ENCODE data around the gene OAS1.
"Not testable (repeated sequence)": the region's sequence is repeated elsewhere in the genome, so short reads cannot be mapped to it uniquely, and the experiment has no call there.

The OAS1 gene

GRCh38 chr12:112908548-112908947, 1.8 kb downstream of the OAS1 start:
- no peak for DNase-seq (ENCODE audit: insufficient read length, low spot score)
- TF ChIP-seq PAX5 (IDR thresholded peaks at IDR 0.05; ENCODE audit: insufficient read depth, low read length, severe bottlenecking) (no peak), POLR2A (IDR thresholded peaks at IDR 0.05; ENCODE audit: low read depth, low read length) (no peak), TAF1 (IDR thresholded peaks at IDR 0.05; ENCODE audit: low read depth, low read length) (no peak), POU2F2 (IDR thresholded peaks at IDR 0.05; ENCODE audit: low read depth, low read length) (no peak), POLR2AphosphoS5 (IDR thresholded peaks at IDR 0.05; ENCODE audit: low read depth, low read length) (no peak), SPI1 (IDR thresholded peaks at IDR 0.05; ENCODE audit: low read depth, low read length) (no peak)
- FAIRE-seq: no peak

GRCh38 chr12:112909693-112910092, 2.9 kb downstream of the OAS1 start:
- no peak for DNase-seq (ENCODE audit: insufficient read length, low spot score)
- no peak for FAIRE-seq
- no peak for TF ChIP-seq TAF1 (IDR thresholded peaks at IDR 0.05; ENCODE audit: low read depth, low read length)
- TF ChIP-seq POLR2A (IDR thresholded peaks at IDR 0.05; ENCODE audit: low read depth, low read length): no peak
- no peak for TF ChIP-seq POLR2AphosphoS5 (IDR thresholded peaks at IDR 0.05; ENCODE audit: low read depth, low read length)
- no peak for TF ChIP-seq PAX5 (IDR thresholded peaks at IDR 0.05; ENCODE audit: insufficient read depth, low read length, severe bottlenecking)
- TF ChIP-seq POU2F2 (IDR thresholded peaks at IDR 0.05; ENCODE audit: low read depth, low read length): no peak
- TF ChIP-seq SPI1 (IDR thresholded peaks at IDR 0.05; ENCODE audit: low read depth, low read length): no peak

- no peak for TF ChIP-seq SPI1 (IDR thresholded peaks at IDR 0.05; ENCODE audit: low read depth, low read length)
- TF ChIP-seq POLR2AphosphoS5 (IDR thresholded peaks at IDR 0.05; ENCODE audit: low read depth, low read length): no peak
- no peak for TF ChIP-seq POLR2A (IDR thresholded peaks at IDR 0.05; ENCODE audit: low read depth, low read length)
- TF ChIP-seq PAX5 (IDR thresholded peaks at IDR 0.05; ENCODE audit: insufficient read depth, low read length, severe bottlenecking): no peak
- no peak for TF ChIP-seq POU2F2 (IDR thresholded peaks at IDR 0.05; ENCODE audit: low read depth, low read length)
- TF ChIP-seq TAF1 (IDR thresholded peaks at IDR 0.05; ENCODE audit: low read depth, low read length): no peak
- DNase-seq (ENCODE audit: insufficient read length, low spot score) (no peak), FAIRE-seq (no peak)
Measured at GRCh38 chr12:112913038-112913688, 6.4 kb downstream of the OAS1 start.

DNA sequence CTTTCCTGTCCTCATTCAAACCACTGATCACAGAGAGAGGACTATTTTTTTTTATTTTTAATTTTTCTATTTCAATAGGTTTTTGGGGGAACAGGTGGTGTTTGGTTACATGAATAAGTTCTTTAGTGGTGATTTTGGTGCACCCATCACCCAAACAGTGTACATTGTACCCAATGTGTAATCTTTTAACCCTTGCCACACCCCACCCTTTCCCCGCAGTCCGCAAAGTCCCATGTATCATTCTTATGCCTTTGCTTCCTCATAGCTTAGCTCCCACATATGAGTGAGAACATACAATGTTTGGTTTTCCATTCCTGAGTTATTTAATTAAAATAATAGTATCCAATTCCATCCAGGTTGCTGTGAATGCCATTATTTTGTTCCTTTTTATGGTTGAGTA, 7.1 kb downstream of the OAS1 start:
- not testable (repeated sequence) for DNase-seq (ENCODE audit: insufficient read length, low spot score); FAIRE-seq

DNA sequence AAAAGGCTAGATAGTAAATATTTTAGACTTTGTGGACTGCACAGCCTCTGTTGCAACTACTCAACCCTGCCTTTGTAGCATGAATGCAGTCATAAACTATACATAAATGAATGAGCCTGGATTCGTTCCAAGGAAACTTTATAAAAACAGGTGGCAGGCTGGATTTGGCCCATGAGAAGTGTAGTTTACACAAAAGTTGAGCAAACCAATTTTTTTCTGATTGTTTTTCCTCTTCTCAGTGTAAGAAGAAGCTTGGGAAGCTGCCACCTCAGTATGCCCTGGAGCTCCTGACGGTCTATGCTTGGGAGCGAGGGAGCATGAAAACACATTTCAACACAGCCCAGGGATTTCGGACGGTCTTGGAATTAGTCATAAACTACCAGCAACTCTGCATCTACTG, 9.5 kb downstream of the OAS1 start:
- no peak for TF ChIP-seq SPI1 (IDR thresholded peaks at IDR 0.05; ENCODE audit: low read depth, low read length)
- TF ChIP-seq PAX5 (IDR thresholded peaks at IDR 0.05; ENCODE audit: insufficient read depth, low read length, severe bottlenecking): no peak
- no peak for TF ChIP-seq POLR2AphosphoS5 (IDR thresholded peaks at IDR 0.05; ENCODE audit: low read depth, low read length)
- TF ChIP-seq POLR2A (IDR thresholded peaks at IDR 0.05; ENCODE audit: low read depth, low read length): no peak
- TF ChIP-seq POU2F2 (IDR thresholded peaks at IDR 0.05; ENCODE audit: low read depth, low read length): no peak
- TF ChIP-seq TAF1 (IDR thresholded peaks at IDR 0.05; ENCODE audit: low read depth, low read length): no peak
- FAIRE-seq (no peak), DNase-seq (ENCODE audit: insufficient read length, low spot score) (no peak)

- DNase-seq (ENCODE audit: insufficient read length, low spot score) (no peak), FAIRE-seq (no peak)
- no peak for TF ChIP-seq PAX5 (IDR thresholded peaks at IDR 0.05; ENCODE audit: insufficient read depth, low read length, severe bottlenecking)
- no peak for TF ChIP-seq SPI1 (IDR thresholded peaks at IDR 0.05; ENCODE audit: low read depth, low read length)
- no peak for TF ChIP-seq TAF1 (IDR thresholded peaks at IDR 0.05; ENCODE audit: low read depth, low read length)
- TF ChIP-seq POLR2AphosphoS5 (IDR thresholded peaks at IDR 0.05; ENCODE audit: low read depth, low read length): no peak
- no peak for TF ChIP-seq POU2F2 (IDR thresholded peaks at IDR 0.05; ENCODE audit: low read depth, low read length)
- no peak for TF ChIP-seq POLR2A (IDR thresholded peaks at IDR 0.05; ENCODE audit: low read depth, low read length)
Measured at GRCh38 chr12:112919121-112919520, 12.4 kb downstream of the OAS1 start.

GRCh38 chr12:112924986-112925385, 18.2 kb downstream of the OAS1 start:
- no peak for DNase-seq (ENCODE audit: insufficient read length, low spot score)
- FAIRE-seq: no peak
- TF ChIP-seq POLR2AphosphoS5 (IDR thresholded peaks at IDR 0.05; ENCODE audit: low read depth, low read length): no peak
- no peak for TF ChIP-seq POLR2A (IDR thresholded peaks at IDR 0.05; ENCODE audit: low read depth, low read length)
- no peak for TF ChIP-seq PAX5 (IDR thresholded peaks at IDR 0.05; ENCODE audit: insufficient read depth, low read length, severe bottlenecking)
- TF ChIP-seq POU2F2 (IDR thresholded peaks at IDR 0.05; ENCODE audit: low read depth, low read length): no peak
- TF ChIP-seq SPI1 (IDR thresholded peaks at IDR 0.05; ENCODE audit: low read depth, low read length): no peak
- no peak for TF ChIP-seq TAF1 (IDR thresholded peaks at IDR 0.05; ENCODE audit: low read depth, low read length)

DNA sequence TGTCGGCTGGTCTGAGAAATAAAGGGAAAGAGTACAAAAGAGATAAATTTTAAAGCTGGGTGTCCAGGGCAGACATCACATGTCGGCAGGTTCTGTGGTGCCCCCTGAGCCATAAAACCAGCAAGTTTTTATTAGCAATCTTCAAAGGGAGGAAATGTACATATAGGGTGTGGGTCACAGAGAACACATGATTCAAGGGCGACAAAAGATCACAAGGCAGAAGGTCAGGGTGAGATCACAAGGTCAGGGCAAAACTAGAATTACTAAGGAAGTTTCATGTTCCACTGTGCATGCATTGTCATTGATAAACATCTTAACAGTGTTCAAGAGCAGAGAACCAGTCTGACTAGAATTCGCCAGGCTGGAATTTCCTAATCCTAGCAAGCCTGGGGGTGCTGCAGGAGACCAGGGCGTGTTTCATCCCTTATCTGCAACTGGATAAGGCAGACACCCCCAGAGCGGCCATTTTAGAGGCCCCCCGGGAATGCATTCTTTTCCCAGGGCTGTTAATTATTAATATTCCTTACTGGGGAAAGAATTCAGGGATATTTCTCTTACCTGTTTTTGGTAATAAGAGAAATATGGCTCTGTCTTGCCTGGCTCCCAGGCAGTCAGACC, 19.8 kb downstream of the OAS1 start:
- DNase-seq (ENCODE audit: insufficient read length, low spot score); FAIRE-seq: not testable (repeated sequence)

- TF ChIP-seq POU2F2 (IDR thresholded peaks at IDR 0.05; ENCODE audit: low read depth, low read length) (no peak), SPI1 (IDR thresholded peaks at IDR 0.05; ENCODE audit: low read depth, low read length) (no peak), POLR2A (IDR thresholded peaks at IDR 0.05; ENCODE audit: low read depth, low read length) (no peak), TAF1 (IDR thresholded peaks at IDR 0.05; ENCODE audit: low read depth, low read length) (no peak), POLR2AphosphoS5 (IDR thresholded peaks at IDR 0.05; ENCODE audit: low read depth, low read length) (no peak), PAX5 (IDR thresholded peaks at IDR 0.05; ENCODE audit: insufficient read depth, low read length, severe bottlenecking) (no peak)
- DNase-seq (ENCODE audit: insufficient read length, low spot score) (no peak), FAIRE-seq (no peak)
Measured at GRCh38 chr12:112927475-112927874, 20.7 kb downstream of the OAS1 start.

DNA sequence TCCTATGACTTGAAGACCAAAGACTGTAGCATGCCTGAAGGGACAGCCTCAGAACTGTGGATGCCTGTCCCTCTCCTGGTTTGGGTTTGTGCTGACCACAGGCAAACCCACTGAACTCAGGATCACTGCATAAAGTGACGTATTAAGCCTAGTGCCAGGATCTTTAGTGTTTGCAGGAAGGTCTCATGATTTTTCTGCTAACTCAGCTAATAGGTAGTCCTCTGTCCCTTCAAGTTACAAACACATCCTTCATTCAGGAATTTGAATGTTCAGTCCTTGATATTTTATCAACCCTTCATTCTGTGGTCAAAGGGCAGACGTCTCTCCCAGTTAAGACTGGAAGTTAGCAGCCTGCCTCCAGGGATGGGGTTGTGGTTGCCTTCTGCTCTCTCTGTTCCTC, 21.2 kb downstream of the OAS1 start:
- TF ChIP-seq POLR2AphosphoS5 (IDR thresholded peaks at IDR 0.05; ENCODE audit: low read depth, low read length): no peak
- TF ChIP-seq POLR2A (IDR thresholded peaks at IDR 0.05; ENCODE audit: low read depth, low read length): no peak
- no peak for TF ChIP-seq SPI1 (IDR thresholded peaks at IDR 0.05; ENCODE audit: low read depth, low read length)
- TF ChIP-seq TAF1 (IDR thresholded peaks at IDR 0.05; ENCODE audit: low read depth, low read length): no peak
- no peak for TF ChIP-seq POU2F2 (IDR thresholded peaks at IDR 0.05; ENCODE audit: low read depth, low read length)
- no peak for TF ChIP-seq PAX5 (IDR thresholded peaks at IDR 0.05; ENCODE audit: insufficient read depth, low read length, severe bottlenecking)
- FAIRE-seq (no peak), DNase-seq (ENCODE audit: insufficient read length, low spot score) (no peak)
